Karpas-422 (cell line): Measurements from ENCODE around the gene SERPINB12. TPM values are rescaled to one million over a fixed set of nuclear protein-coding genes. Genes with fewer than 3 reads are reported as not detected.

Experiments used
- DNase-seq: peaks from one replicate; pipeline ENCODE4 v3.0.0-alpha.2; 2015
- H2AFZ ChIP-seq: fragments of 200-600 bp; sonication (generic); 2 replicates; pipeline ENCODE4 v1.6.1; 2014; ENCODE audit warnings: antibody characterized with exemption, low read length, mixed read lengths
- H3K27ac ChIP-seq: fragments of 200-600 bp; sonication (generic); 2 replicates; pipeline ENCODE4 v1.5.1; 2014; ENCODE audit warnings: mild to moderate bottlenecking, low read length, moderate library complexity
- H3K27me3 ChIP-seq: fragments of 200-600 bp; sonication (generic); 2 replicates; pipeline ENCODE4 v1.6.1; 2014; ENCODE audit warnings: low read length, mixed read lengths
- H3K36me3 ChIP-seq: fragments of 200-600 bp; sonication (generic); 2 replicates; pipeline ENCODE4 v1.6.1; 2014; ENCODE audit warnings: low read length, mixed read lengths; ENCODE audit not compliant: insufficient read depth
- H3K4me1 ChIP-seq: fragments of 200-600 bp; sonication (generic); 2 replicates; pipeline ENCODE4 v1.6.1; 2014; ENCODE audit warnings: mild to moderate bottlenecking, low read length, mixed read lengths
- H3K4me2 ChIP-seq: fragments of 200-600 bp; sonication (generic); 2 replicates; pipeline ENCODE4 v1.6.1; 2014; ENCODE audit warnings: low read length, low read depth, mild to moderate bottlenecking; ENCODE audit not compliant: poor library complexity, severe bottlenecking
- H3K4me3 ChIP-seq: fragments of 200-600 bp; sonication (generic); 2 replicates; pipeline ENCODE4 v1.5.1; 2014; ENCODE audit warnings: mild to moderate bottlenecking, antibody characterized with exemption, low read length, mixed read lengths
- H3K79me2 ChIP-seq: fragments of 200-600 bp; sonication (generic); 2 replicates; pipeline ENCODE4 v1.6.1; 2014; ENCODE audit warnings: mild to moderate bottlenecking, low read length, mixed read lengths
- H3K9ac ChIP-seq: fragments of 200-600 bp; sonication (generic); 2 replicates; pipeline ENCODE4 v1.6.0; 2014; ENCODE audit warnings: low read length
- H3K9me2 ChIP-seq: fragments of 200-600 bp; sonication (generic), shearing (Covaris generic); replicated peaks from 2 replicates; pipeline ENCODE4 v1.6.0; 2014; ENCODE audit warnings: mild to moderate bottlenecking, low read length, moderate library complexity; ENCODE audit not compliant: insufficient read depth
- H3K9me3 ChIP-seq: fragments of 300-700, 200-600 bp; sonication (generic); 2 replicates; pipeline ENCODE4 v1.6.1; 2014; ENCODE audit warnings: low read length, mixed read lengths
- H4K20me1 ChIP-seq: fragments of 200-600 bp; sonication (generic); 2 replicates; pipeline ENCODE4 v1.6.1; 2014; ENCODE audit warnings: mild to moderate bottlenecking, antibody characterized with exemption, low read length, low read depth; ENCODE audit not compliant: insufficient read depth
- total RNA-seq: library from RNA; depleted of rRNA; stranded (reverse); fragments of >200 nt; shearing (Covaris generic); gene quantifications from 2 replicates; pipeline ENCODE4 v1.2.3, GENCODE V29; 2014; ENCODE audit warnings: low replicate concordance

The SERPINB12 gene
- total RNA-seq, 1 experiment from 2014 or later = not detected

DNA sequence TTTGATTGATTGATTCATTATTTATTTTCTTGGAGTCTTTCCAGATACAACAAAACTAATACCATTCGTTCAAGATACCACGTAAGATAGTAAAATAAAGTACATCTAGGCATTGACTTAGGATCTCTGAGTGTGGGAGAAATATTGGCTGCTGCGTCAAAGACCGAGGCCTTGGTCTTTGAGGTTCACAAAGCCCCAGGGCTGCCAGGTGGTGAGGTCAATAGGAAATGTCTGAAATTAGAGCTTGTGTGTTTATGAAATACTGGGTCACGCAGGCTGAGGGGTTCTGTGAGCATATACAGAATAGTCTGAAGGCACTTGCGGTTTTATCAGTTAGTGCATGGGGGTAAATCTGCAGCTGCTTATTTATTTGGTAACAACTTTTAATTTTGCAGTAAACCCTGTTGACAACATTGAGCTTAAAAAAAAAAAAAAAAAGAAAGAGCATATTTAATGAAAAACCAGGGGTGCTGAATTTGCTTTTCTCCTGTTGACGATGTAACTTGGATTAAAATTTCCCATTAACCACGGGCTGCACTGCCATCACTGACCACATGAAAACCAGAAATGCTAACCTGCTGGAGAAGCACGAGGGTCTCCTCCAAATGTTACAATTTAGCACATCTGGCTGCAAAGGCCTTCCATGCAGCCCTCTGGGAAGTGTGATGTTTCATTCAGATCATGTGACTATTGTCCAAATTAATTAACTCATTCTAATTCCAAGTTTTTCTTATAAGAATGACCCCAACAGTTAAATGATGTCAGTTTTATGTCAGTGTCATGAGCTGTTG is 27.1 kb upstream of the SERPINB12 start:
- Histone ChIP-seq H3K4me3 (no peak overlapping the region), H3K4me2 (no peak overlapping the region), H3K4me1 (no peaks in the 10 kb centered on the region), H3K36me3 (no peaks in the 10 kb centered on the region), H3K27me3 (no peaks in the 10 kb centered on the region), H2AFZ (no peak overlapping the region), H3K9ac (no peak overlapping the region), H3K9me3 (no peaks in the 10 kb centered on the region), H3K9me2 (no peaks in the 10 kb centered on the region), H4K20me1 (no peaks in the 10 kb centered on the region), H3K27ac (no peak overlapping the region), H3K79me2 (no peaks in the 10 kb centered on the region)
- peak; percentile 51 for DNase-seq

DNA sequence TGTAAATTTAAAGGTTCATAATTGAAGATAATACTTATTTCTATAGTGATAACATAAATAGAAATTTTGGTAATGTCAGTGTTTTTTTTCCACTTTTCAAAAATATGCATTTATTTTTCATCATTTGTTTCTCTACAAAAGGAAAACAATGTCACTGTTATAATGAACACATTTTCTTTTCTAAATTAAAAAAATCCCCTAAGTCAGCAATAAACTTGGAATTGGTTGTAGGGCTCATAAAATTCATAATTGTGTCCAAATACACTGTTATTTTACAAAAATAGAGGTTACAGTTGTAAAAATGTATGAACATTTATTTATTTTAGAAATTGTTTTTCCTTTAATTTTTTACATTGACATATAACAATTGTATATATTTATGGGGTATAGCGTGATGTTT is 26.4 kb upstream of the SERPINB12 start:
- Histone ChIP-seq H2AFZ (no peak overlapping the region), H4K20me1 (no peaks in the 10 kb centered on the region), H3K4me2 (no peak overlapping the region), H3K9me3 (no peaks in the 10 kb centered on the region), H3K79me2 (no peaks in the 10 kb centered on the region), H3K9ac (no peak overlapping the region), H3K4me1 (no peaks in the 10 kb centered on the region), H3K27ac (no peak overlapping the region), H3K27me3 (no peaks in the 10 kb centered on the region), H3K4me3 (no peak overlapping the region), H3K9me2 (no peaks in the 10 kb centered on the region), H3K36me3 (no peaks in the 10 kb centered on the region)
- no peak for DNase-seq

DNA sequence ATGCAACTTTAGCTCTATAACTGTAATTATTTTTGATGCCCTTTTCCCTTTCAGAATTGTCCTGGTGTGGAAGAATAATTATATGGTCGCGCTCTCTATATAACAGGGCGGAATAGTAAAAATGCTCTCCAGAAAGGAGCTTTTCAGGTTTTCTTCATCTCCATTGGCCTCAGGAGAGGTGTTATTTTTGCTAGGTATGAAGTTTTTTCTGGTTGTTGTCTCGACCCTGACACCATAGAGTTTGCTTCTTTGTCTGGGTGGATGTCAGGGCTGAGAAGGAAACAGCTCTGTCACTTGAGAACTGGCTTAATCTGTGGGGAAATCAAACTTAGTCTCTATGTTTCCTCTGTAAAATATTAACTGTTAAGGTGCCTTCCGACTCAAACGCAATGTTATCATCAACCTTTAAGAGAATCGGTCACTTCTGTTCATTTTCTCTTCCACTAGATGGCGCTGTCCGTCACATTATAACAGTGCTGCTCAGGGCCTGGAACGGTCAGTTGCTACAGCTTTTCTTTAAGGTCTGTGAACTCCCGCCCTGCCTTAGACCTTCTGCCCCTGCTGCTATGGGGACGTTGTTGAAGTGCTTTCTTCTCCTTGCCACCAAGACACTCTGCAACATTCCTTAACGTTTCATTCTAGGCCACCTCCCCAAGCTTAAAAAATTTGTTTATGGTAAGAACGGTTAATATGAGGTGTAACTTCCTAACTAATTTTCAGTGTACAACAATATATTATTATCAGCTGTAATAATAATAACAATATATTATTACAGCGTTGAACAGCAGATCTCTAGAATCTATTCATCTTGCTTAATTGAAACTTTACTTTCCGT is 23.8 kb upstream of the SERPINB12 start:
- Histone ChIP-seq H3K9me3 (no peaks in the 10 kb centered on the region), H3K4me1 (peaks cover 5% of the 10 kb centered on the region), H3K9me2 (no peaks in the 10 kb centered on the region), H2AFZ (no peak overlapping the region), H3K4me3 (no peak overlapping the region), H3K27ac (no peak overlapping the region), H3K9ac (no peak overlapping the region), H3K79me2 (no peaks in the 10 kb centered on the region), H3K4me2 (no peak overlapping the region), H3K27me3 (no peaks in the 10 kb centered on the region), H3K36me3 (no peaks in the 10 kb centered on the region), H4K20me1 (no peaks in the 10 kb centered on the region)
- DNase-seq = peak; percentile 94

DNA sequence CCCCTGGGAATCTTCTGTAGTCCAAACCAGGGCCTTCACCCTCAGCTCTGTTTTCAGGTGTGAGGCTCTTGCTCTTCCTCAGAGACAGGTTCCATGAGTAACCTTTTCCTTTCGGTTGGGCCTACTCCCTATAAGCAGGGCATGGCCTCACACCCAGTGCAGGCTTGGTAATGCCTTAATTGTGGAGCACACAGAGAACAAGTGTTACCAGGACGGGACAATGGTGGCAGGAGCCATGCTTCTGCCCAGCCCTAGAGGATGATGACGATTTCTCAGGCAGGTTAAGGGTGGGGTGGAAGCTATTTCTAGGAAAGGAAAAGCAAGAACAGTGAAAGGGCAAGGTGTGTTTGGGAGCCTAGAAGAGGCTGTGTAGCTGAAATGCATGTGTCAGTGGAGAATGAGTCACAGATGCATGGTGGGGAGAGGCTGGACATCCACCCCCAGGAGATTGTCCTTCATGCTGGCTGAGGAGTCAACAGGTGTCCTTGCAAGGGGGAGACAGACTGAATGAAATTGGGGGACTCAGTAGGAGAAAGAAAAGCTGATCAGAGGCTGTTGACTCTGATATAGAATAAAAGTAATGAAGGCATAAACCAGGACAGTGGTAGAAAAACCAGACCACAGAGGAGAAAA is 22.0 kb upstream of the SERPINB12 start:
- no peaks in the 10 kb centered on the region for H4K20me1 ChIP-seq
- H3K36me3 ChIP-seq = no peaks in the 10 kb centered on the region
- H3K4me2 ChIP-seq = no peak overlapping the region
- H3K4me3 ChIP-seq = no peak overlapping the region
- H2AFZ ChIP-seq = no peak overlapping the region
- H3K4me1 ChIP-seq = peaks cover 12% of the 10 kb centered on the region
- no peaks in the 10 kb centered on the region for H3K9me3 ChIP-seq
- H3K9ac ChIP-seq = no peak overlapping the region
- H3K79me2 ChIP-seq = no peaks in the 10 kb centered on the region
- no peaks in the 10 kb centered on the region for H3K9me2 ChIP-seq
- no peak overlapping the region for H3K27ac ChIP-seq
- no peaks in the 10 kb centered on the region for H3K27me3 ChIP-seq
- no peak for DNase-seq

DNA sequence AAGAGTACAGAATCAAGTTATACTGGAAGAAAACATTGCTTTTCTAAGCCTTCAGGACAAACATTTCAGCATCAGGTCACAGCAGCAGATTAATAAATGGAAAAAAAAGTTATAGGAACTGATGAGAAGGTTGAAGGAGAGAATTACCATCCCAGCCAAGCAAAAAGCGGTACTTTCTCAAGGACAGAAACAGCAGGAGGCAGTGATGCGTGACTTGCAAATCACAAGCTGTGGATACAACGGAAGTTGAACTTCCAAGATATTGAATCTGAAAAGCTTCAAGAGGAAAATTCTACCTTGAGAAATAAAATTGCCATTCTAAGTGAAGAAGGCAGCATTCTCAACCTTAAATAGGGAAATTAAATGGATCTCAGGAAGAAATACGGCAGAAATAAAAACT is 18.5 kb upstream of the SERPINB12 start:
- H3K9ac ChIP-seq = no peak overlapping the region
- DNase-seq = peak; percentile 64
- no peaks in the 10 kb centered on the region for H3K27me3 ChIP-seq
- no peak overlapping the region for H3K27ac ChIP-seq
- H3K36me3 ChIP-seq = no peaks in the 10 kb centered on the region
- no peak overlapping the region for H3K4me3 ChIP-seq
- no peaks in the 10 kb centered on the region for H3K9me2 ChIP-seq
- H3K4me1 ChIP-seq = peaks cover 12% of the 10 kb centered on the region
- no peaks in the 10 kb centered on the region for H3K79me2 ChIP-seq
- peak overlapping the region; percentile 16 for H3K4me2 ChIP-seq
- no peaks in the 10 kb centered on the region for H4K20me1 ChIP-seq
- H3K9me3 ChIP-seq = no peaks in the 10 kb centered on the region
- H2AFZ ChIP-seq = no peak overlapping the region

DNA sequence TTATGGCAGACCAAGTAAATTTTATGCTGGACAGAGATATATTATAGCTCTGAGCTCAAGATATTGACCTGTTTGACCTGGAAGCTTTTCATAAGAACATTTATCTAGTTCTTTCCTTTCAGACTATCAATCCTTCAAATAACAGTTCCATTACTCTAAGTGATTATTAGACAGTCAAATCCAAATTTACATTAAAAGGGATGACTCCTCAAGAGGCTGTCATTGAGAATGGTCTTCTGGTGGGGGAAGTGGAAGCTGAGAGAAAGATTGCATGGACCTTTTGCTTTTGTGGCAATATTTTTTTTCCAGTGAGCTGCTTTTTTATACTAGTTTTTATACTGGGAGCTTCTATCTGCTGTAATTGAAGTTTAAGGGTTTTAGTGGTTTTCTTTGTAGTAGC is 14.9 kb upstream of the SERPINB12 start:
- no peaks in the 10 kb centered on the region for H3K36me3 ChIP-seq
- no peak overlapping the region for H3K27ac ChIP-seq
- no peak overlapping the region for H3K9ac ChIP-seq

DNA sequence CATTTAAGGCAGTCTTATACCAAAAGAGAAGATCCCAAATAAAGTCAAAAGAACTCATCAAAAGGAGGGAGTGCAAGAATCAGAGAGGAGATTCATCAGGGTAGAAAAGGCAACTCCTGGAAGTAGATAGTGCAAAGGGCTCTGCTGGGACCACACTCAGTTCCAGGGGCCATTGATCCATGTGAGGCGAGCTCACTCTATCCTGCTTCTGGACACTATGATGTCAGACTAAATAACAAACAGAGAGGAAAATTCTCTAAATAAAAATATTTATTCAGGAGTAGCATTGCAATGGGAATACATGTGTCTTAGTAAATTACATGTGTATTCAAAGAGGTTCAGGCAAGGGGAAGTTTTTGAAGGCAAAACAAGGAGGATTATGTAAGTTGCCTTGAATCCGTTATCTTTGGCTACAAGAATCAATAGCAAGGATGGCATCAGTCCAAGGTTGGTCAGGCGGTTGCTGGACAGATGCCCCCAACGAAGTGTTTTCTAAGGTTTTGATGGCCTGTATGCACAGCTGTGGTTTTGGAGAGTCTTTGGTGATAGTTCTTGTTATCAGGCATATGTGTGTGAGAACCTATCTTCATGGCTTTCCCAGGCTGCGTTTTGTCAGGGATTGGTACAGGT is 13.2 kb upstream of the SERPINB12 start:
- H3K9me3 ChIP-seq = no peaks in the 10 kb centered on the region
- peaks cover under 1% of the 10 kb centered on the region; the same call in 1 of the 2 replicates for H3K4me1 ChIP-seq
- H3K27ac ChIP-seq = no peak overlapping the region
- H2AFZ ChIP-seq = no peak overlapping the region
- no peak overlapping the region for H3K9ac ChIP-seq
- no peaks in the 10 kb centered on the region for H3K27me3 ChIP-seq
- no peaks in the 10 kb centered on the region for H4K20me1 ChIP-seq
- no peaks in the 10 kb centered on the region for H3K9me2 ChIP-seq
- no peaks in the 10 kb centered on the region for H3K79me2 ChIP-seq
- no peak overlapping the region for H3K4me2 ChIP-seq
- no peak for DNase-seq
- H3K36me3 ChIP-seq = no peaks in the 10 kb centered on the region
- no peak overlapping the region for H3K4me3 ChIP-seq

More for the DNA sequence above, 14.9 kb upstream of the SERPINB12 start:
- Histone ChIP-seq H2AFZ (no peak overlapping the region), H3K9me2 (no peaks in the 10 kb centered on the region), H4K20me1 (no peaks in the 10 kb centered on the region), H3K4me2 (no peak overlapping the region), H3K9me3 (no peaks in the 10 kb centered on the region), H3K4me3 (no peak overlapping the region), H3K27me3 (no peaks in the 10 kb centered on the region), H3K79me2 (no peaks in the 10 kb centered on the region), H3K4me1 (peaks cover 12% of the 10 kb centered on the region)
- no peak for DNase-seq

- H3K27ac ChIP-seq = no peak overlapping the region
- no peaks in the 10 kb centered on the region for H3K79me2 ChIP-seq
These were observed 9.7 kb upstream of the SERPINB12 start for GRCh38 chr18:63532471-63532870.

More at GRCh38 chr18:63532471-63532870, 9.7 kb upstream of the SERPINB12 start:
- Histone ChIP-seq H3K36me3 (no peaks in the 10 kb centered on the region), H3K4me3 (no peak overlapping the region), H3K9me3 (no peaks in the 10 kb centered on the region), H3K9me2 (no peaks in the 10 kb centered on the region), H3K4me1 (no peaks in the 10 kb centered on the region), H3K27me3 (no peaks in the 10 kb centered on the region), H3K4me2 (no peak overlapping the region), H4K20me1 (no peaks in the 10 kb centered on the region), H3K9ac (no peak overlapping the region), H2AFZ (no peak overlapping the region)
- DNase-seq = no peak
